GM23338 (cell line): ENCODE data around the gene ERC2. TPM values are rescaled to one million over a fixed set of nuclear protein-coding genes. Genes with fewer than 3 reads are reported as not detected.

Experiments
- ATAC-seq: fragments of 200-7000 bp; cut with Tn5 transposase; 3 replicates; pipeline ENCODE4 v1.9.1; 2020
- DNase-seq: peaks from one replicate; pipeline ENCODE4 v3.0.0-alpha.2; 2015; ENCODE audit warnings: low spot score
- H2AFZ ChIP-seq: fragments of 200-600 bp; sonication (generic); 2 replicates; pipeline ENCODE4 v1.8.0; 2016; ENCODE audit warnings: antibody characterized with exemption, mild to moderate bottlenecking, moderate library complexity
- H3F3A ChIP-seq: fragments of 200-600 bp; sonication (generic); replicated peaks from 2 replicates; pipeline ENCODE4 v1.8.0; 2017; ENCODE audit warnings: antibody characterized with exemption, mixed run types, low read depth
- H3K27ac ChIP-seq: fragments of 200-600 bp; sonication (generic); 2 replicates; pipeline ENCODE4 v1.6.1; 2016; ENCODE audit warnings: low read depth
- H3K27me3 ChIP-seq: fragments of 200-600 bp; sonication (generic); 2 replicates; pipeline ENCODE4 v1.8.0; 2016; ENCODE audit warnings: mild to moderate bottlenecking, mixed run types, moderate library complexity; ENCODE audit not compliant: insufficient read depth
- H3K36me3 ChIP-seq: fragments of 200-600 bp; sonication (generic); 2 replicates; pipeline ENCODE4 v1.8.0; 2016; ENCODE audit warnings: mild to moderate bottlenecking; ENCODE audit not compliant: insufficient read depth
- H3K4me1 ChIP-seq: fragments of 200-600 bp; sonication (generic); 2 replicates; pipeline ENCODE4 v1.8.0; 2016; ENCODE audit warnings: mild to moderate bottlenecking, moderate library complexity; ENCODE audit not compliant: insufficient read depth
- H3K4me2 ChIP-seq: fragments of 200-600 bp; sonication (generic); 2 replicates; pipeline ENCODE4 v1.7.1; 2017; ENCODE audit warnings: mixed run types
- H3K4me3 ChIP-seq: fragments of 200-600 bp; sonication (generic); 2 replicates; pipeline ENCODE4 v1.6.1; 2016; ENCODE audit warnings: mixed run types
- H3K79me2 ChIP-seq: fragments of 200-600 bp; sonication (generic); replicated peaks from 2 replicates; pipeline ENCODE4 v1.8.0; 2017; ENCODE audit warnings: mild to moderate bottlenecking; ENCODE audit not compliant: insufficient read depth
- H3K9me2 ChIP-seq: fragments of 200-600 bp; sonication (generic); 2 replicates; pipeline ENCODE4 v1.8.0; 2017; ENCODE audit not compliant: insufficient read depth
- H4K20me1 ChIP-seq: fragments of 200-600 bp; sonication (generic); replicated peaks from 2 replicates; pipeline ENCODE4 v1.8.0; 2017; ENCODE audit warnings: mild to moderate bottlenecking; ENCODE audit not compliant: insufficient read depth
- H3K27ac Mint-ChIP-seq: 2 replicates; pipeline ENCODE4 v1.8.0; 2020; ENCODE audit warnings: inconsistent platforms, mild to moderate bottlenecking, moderate library complexity, mixed read lengths
- H3K27me3 Mint-ChIP-seq: 3 replicates; pipeline ENCODE4 v1.8.0; 2022; ENCODE audit warnings: low read depth, mild to moderate bottlenecking, moderate library complexity, mixed read lengths, inconsistent platforms; ENCODE audit not compliant: insufficient read depth, poor library complexity
- H3K36me3 Mint-ChIP-seq: 3 replicates; pipeline ENCODE4 v1.8.0; 2021; ENCODE audit warnings: low read depth, mild to moderate bottlenecking, inconsistent platforms, moderate library complexity, mixed read lengths
- H3K4me1 Mint-ChIP-seq: 3 replicates; pipeline ENCODE4 v1.8.0; 2020; ENCODE audit warnings: mild to moderate bottlenecking, inconsistent platforms, mixed read lengths
- H3K4me3 Mint-ChIP-seq: 3 replicates; pipeline ENCODE4 v1.8.0; 2021; ENCODE audit warnings: moderate library complexity, mild to moderate bottlenecking, inconsistent platforms, mixed read lengths
- H3K9me3 Mint-ChIP-seq: 3 replicates; pipeline ENCODE4 v1.8.0; 2020; ENCODE audit warnings: moderate library complexity, mild to moderate bottlenecking, inconsistent platforms, mixed read lengths
- CTCF ChIP-seq, 2 experiments: fragments of 200-600 bp in 1 of 2; sonication (generic) in 1 of 2; conservative IDR thresholded peaks; 2 replicates each; pipeline versions ENCODE4 v1.5.1 to v1.6.1; 2016 to 2017; ENCODE audit warnings: antibody characterized with exemption in 2 of 2, low read depth in 2 of 2, mild to moderate bottlenecking in 2 of 2, moderate library complexity in 1 of 2
- ETS1 ChIP-seq: IDR thresholded peaks from 2 replicates; pipeline ENCODE4 v1.6.1; 2016; ENCODE audit warnings: antibody characterized with exemption
- EZH2 ChIP-seq: fragments of 200-600 bp; sonication (generic); IDR thresholded peaks from one replicate; pipeline ENCODE4 v1.8.0; 2017; ENCODE audit warnings: antibody characterized with exemption, mild to moderate bottlenecking, low read depth; ENCODE audit not compliant: unreplicated experiment
- EZH2phosphoT487 ChIP-seq: fragments of 200-600 bp; sonication (generic); IDR thresholded peaks from one replicate; pipeline ENCODE4 v1.8.1; 2018; ENCODE audit warnings: antibody characterized with exemption; ENCODE audit not compliant: unreplicated experiment
- JUNB ChIP-seq: IDR thresholded peaks from one replicate; pipeline ENCODE4 v1.6.1; 2016; ENCODE audit warnings: antibody characterized with exemption; ENCODE audit not compliant: unreplicated experiment
- NANOG ChIP-seq: IDR thresholded peaks from 2 replicates; pipeline ENCODE4 v1.6.1; 2016; ENCODE audit warnings: antibody characterized with exemption, borderline replicate concordance
- POLR2AphosphoS5 ChIP-seq: IDR thresholded peaks from 2 replicates; pipeline ENCODE4 v1.6.1; 2016; ENCODE audit warnings: antibody characterized with exemption, low read depth
- REST ChIP-seq: IDR thresholded peaks from one replicate; pipeline ENCODE4 v1.6.1; 2018; ENCODE audit warnings: antibody characterized with exemption; ENCODE audit not compliant: unreplicated experiment
- STAT1 ChIP-seq: IDR thresholded peaks from one replicate; pipeline ENCODE4 v1.6.1; 2016; ENCODE audit warnings: antibody characterized with exemption; ENCODE audit not compliant: unreplicated experiment
- ZNF331 ChIP-seq: fragments of 250-450 bp; sonication (Bioruptor Pico); IDR thresholded peaks from 2 replicates; pipeline ENCODE4 v1.5.0; 2020; ENCODE audit warnings: low read depth, mild to moderate bottlenecking, moderate library complexity
- polyA plus RNA-seq: library from polyadenylated mRNA; unstranded; fragments of >200 nt; fragmentation: Nextera tagmentation; extraction: Ambion mirVana; gene quantifications from 2 replicates; pipeline ENCODE4 v1.2.1, GENCODE V29; 2016
- total RNA-seq: library from RNA; depleted of rRNA; stranded (reverse); fragments of >200 nt; shearing (Covaris generic); gene quantifications from 2 replicates; pipeline ENCODE4 v1.2.3, GENCODE V29; 2014

ERC2 gene
- total and polyA plus RNA-seq, 2 experiments from 2014 or later: 11.8 to 13.7 TPM

GRCh38 chr3:56048331-56048730, 419.9 kb downstream of the ERC2 start (continued):
- TF ChIP-seq REST: no peak
- TF ChIP-seq EZH2: no peak
- no peak for TF ChIP-seq ETS1
- TF ChIP-seq JUNB: no peak
- TF ChIP-seq POLR2AphosphoS5: no peak
- no peak for TF ChIP-seq NANOG
- TF ChIP-seq EZH2phosphoT487: no peak
- no peak for TF ChIP-seq ZNF331 (CRISPR knock-in tag)

GRCh38 chr3:56042326-56042951, 425.8 kb downstream of the ERC2 start:
- H3K36me3 ChIP-seq: no peaks in the 10 kb centered on the region
- H3K4me1 ChIP-seq: peaks cover 7% of the 10 kb centered on the region; the same call in 1 of the 2 replicates
- peaks cover 36% of the 10 kb centered on the region for H3K4me1 Mint-ChIP-seq
- H3K4me3 Mint-ChIP-seq: no peak overlapping the region
- H3K27ac ChIP-seq: no peak overlapping the region
- H3K4me2 ChIP-seq: no peak overlapping the region
- no peak overlapping the region for H3K4me3 ChIP-seq
- no peaks in the 10 kb centered on the region for H3K79me2 ChIP-seq
- H3K9me2 ChIP-seq: no peaks in the 10 kb centered on the region
- H4K20me1 ChIP-seq: no peaks in the 10 kb centered on the region
- peaks cover 15% of the 10 kb centered on the region; the same call in 2 of the 3 replicates for H3K36me3 Mint-ChIP-seq
- H3K27me3 ChIP-seq: no peaks in the 10 kb centered on the region
- 0 out of 2 replicates have a peak overlapping the region, but pooled peaks have one; percentile 12 for H3K27ac Mint-ChIP-seq
- no peak overlapping the region for H2AFZ ChIP-seq
- H3K27me3 Mint-ChIP-seq: no peaks in the 10 kb centered on the region
- ATAC-seq (peak; percentile 99), DNase-seq (peak; percentile 78)
- no peaks in the 10 kb centered on the region for H3F3A ChIP-seq
- H3K9me3 Mint-ChIP-seq: peaks cover 23% of the 10 kb centered on the region; the same call in 2 of the 3 replicates
- TF ChIP-seq STAT1 (no peak), EZH2 (no peak), CTCF (conservative IDR thresholded peaks at IDR 0.05; ENCODE audit: low read depth in 2 of 2) (peak; percentile 61 to 77), JUNB (no peak)
